HS-27A (cell line): ENCODE data around the gene ATP6V0A1.
"Not testable (repeated sequence)": the region's sequence is repeated elsewhere in the genome, so short reads cannot be mapped to it uniquely, and the experiment has no call there.

Source experiments
- DNase-seq: peaks from one replicate; pipeline ENCODE4 v3.0.0-alpha.2; 2012; ENCODE audit warnings: low read depth, missing footprints

The ATP6V0A1 gene

DNA sequence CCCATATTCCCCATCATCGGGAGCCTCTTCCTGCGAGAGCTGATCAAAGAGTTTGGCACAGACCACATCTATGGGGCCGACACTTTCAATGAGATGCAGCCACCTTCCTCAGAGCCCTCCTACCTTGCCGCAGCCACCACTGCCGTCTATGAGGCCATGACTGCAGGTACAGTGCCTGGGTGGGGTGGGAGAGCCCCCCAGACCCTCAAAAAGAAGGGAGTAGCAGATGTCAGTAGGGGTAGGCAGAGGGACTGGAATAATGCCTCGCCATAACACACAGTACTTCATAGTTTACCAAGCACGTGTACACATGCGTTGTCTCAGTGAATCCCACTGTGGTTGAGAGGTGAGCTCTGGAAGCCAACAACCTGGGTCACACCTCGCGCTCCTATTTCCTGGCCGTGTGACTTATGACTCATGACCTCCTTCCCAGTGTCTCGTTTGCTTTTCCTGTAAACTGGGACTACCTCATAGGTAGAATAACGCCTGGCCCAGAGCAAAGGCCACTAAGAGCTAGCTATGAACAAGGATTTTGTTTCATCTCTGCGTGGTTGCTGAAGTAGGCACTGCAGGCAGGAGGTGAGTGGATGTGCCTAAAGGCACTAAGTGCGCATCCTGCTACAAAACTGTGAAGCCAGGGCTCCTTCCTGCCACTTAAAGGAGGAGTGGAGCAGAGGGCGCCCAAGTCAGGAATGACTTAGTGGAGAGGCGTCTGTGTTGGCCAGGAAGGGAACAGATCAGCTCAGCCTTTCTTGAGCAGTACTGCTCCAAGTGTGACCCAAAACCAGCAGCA, 82.6 kb downstream of the ATP6V0A1 start:
- DNase-seq, result no peak

DNA sequence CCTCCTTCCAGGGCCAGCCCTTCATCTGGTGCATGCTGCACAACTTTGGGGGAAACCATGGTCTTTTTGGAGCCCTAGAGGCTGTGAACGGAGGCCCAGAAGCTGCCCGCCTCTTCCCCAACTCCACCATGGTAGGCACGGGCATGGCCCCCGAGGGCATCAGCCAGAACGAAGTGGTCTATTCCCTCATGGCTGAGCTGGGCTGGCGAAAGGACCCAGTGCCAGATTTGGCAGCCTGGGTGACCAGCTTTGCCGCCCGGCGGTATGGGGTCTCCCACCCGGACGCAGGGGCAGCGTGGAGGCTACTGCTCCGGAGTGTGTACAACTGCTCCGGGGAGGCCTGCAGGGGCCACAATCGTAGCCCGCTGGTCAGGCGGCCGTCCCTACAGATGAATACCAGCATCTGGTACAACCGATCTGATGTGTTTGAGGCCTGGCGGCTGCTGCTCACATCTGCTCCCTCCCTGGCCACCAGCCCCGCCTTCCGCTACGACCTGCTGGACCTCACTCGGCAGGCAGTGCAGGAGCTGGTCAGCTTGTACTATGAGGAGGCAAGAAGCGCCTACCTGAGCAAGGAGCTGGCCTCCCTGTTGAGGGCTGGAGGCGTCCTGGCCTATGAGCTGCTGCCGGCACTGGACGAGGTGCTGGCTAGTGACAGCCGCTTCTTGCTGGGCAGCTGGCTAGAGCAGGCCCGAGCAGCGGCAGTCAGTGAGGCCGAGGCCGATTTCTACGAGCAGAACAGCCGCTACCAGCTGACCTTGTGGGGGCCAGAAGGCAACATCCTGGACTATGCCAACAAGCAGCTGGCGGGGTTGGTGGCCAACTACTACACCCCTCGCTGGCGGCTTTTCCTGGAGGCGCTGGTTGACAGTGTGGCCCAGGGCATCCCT, 84.8 kb downstream of the ATP6V0A1 start:
- DNase-seq, result no peak

GRCh38 chr17:42544874-42545283, 86.2 kb downstream of the ATP6V0A1 start:
- DNase-seq, result no peak

DNA sequence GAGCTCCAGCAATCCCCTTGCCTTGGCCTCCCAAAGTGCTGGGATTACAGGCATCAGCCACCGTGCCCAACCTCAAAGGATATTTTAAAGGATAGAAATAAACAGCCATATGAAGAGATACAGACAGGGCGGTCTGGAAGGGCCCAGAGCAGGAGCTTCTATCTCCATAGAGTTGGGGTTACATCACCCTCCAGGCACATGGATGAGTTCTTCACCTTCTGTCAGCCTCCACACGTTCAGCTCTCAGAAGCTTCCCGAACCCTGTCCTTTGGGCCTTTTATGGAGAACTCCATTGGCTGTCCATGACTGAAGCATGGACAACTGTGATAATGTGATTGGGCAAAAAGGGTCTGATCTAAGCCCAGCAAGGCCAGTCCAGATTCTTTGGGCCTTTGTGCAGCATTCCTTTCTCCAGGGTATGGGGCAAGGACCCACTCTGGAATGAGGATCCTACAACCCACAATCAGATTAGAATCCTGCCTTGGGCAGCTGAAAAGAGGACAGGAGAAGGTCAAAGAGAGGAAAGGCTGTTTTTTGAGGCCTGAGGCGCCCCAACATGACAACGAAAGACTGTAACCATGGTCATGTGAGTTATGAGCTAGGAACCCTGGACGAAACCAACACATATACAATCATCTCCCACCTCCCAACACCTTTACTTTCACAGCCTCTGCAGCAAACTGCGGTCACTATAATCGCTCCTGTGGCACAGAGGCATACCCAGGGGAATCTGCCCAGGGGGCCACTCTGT, 87.3 kb downstream of the ATP6V0A1 start:
- DNase-seq, result not testable (repeated sequence)

GRCh38 chr17:42547001-42547461, 88.4 kb downstream of the ATP6V0A1 start:
- no peak for DNase-seq

- no peak for DNase-seq
These were observed 89.0 kb downstream of the ATP6V0A1 start for GRCh38 chr17:42547698-42548069.

GRCh38 chr17:42548070-42548837, 89.6 kb downstream of the ATP6V0A1 start:
- no peak for DNase-seq

GRCh38 chr17:42548993-42549755, 90.5 kb downstream of the ATP6V0A1 start:
- DNase-seq, result no peak

DNA sequence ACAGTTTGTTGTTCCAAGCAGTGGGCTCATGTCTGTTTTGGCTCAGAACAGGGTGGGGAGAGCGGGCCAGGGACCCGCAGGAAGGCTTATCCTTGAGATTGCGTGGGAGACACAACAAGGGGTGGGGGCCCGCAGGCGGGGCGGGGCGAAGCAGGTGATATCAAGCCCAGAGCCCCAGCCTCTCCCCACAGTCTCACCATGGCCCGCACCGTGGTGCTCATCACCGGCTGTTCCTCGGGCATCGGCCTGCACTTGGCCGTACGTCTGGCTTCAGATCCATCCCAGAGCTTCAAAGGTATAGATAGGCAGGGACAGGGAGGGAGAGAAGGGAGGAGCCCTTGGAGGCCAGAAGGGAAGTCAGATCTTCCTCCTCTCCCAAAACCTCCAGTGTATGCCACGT, 94.1 kb downstream of the ATP6V0A1 start, which contains the start of gene HSD17B1:
Gene HSD17B1 (plus strand): TSS at position 188 of the 400 bp plus-strand sequence. CDS start 11 bp downstream, at position 199.
- not testable (repeated sequence) for DNase-seq

- DNase-seq, result no peak
These were observed 94.6 kb downstream of the ATP6V0A1 start for GRCh38 chr17:42553161-42553818.

GRCh38 chr17:42553866-42554249, 95.2 kb downstream of the ATP6V0A1 start:
- DNase-seq, result no peak

- no peak for DNase-seq
These were observed 95.8 kb downstream of the ATP6V0A1 start for GRCh38 chr17:42554250-42555121.

GRCh38 chr17:42555122-42555622, 96.5 kb downstream of the ATP6V0A1 start:
- DNase-seq, result no peak

GRCh38 chr17:42555961-42556617, 97.4 kb downstream of the ATP6V0A1 start:
- DNase-seq, result not testable (repeated sequence)

GRCh38 chr17:42559075-42559474, 100.4 kb downstream of the ATP6V0A1 start:
- no peak for DNase-seq

DNA sequence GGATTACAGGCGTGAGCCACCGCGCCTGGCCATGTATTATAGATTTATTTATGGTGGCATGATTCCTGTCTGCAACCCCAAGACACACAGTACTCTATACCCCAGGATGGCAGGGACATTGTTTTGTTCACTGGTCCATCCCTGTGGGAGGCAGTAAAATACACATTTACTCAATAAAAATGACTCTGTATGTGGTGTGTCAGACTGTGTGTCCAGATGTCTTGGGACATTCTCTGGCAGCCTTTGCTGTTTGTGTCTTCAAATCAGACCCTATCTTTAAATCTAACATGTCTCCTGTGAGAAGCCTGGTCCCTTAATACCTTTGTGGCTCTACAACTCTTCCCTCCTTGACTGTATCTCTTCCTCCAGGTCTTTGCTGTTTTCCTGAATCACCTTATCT, 101.6 kb downstream of the ATP6V0A1 start:
- no peak for DNase-seq

- DNase-seq, result peak; percentile 86
These were observed 103.3 kb downstream of the ATP6V0A1 start, which contains the start of gene COASY for GRCh38 chr17:42561897-42562387. COASY (plus strand) TSS chr17:42562148; CDS start chr17:42562623, 475 bp downstream.
